KG1 (cell line): ENCODE measurements around the gene ARL4C.
A peak's percentile ranks its signal among the peaks of the same experiment; 100 is the strongest.

Experiments
- DNase-seq: peaks from one replicate; lab custom pipeline; 2025; lab: John Stamatoyannopoulos, UW

Gene ARL4C

DNA sequence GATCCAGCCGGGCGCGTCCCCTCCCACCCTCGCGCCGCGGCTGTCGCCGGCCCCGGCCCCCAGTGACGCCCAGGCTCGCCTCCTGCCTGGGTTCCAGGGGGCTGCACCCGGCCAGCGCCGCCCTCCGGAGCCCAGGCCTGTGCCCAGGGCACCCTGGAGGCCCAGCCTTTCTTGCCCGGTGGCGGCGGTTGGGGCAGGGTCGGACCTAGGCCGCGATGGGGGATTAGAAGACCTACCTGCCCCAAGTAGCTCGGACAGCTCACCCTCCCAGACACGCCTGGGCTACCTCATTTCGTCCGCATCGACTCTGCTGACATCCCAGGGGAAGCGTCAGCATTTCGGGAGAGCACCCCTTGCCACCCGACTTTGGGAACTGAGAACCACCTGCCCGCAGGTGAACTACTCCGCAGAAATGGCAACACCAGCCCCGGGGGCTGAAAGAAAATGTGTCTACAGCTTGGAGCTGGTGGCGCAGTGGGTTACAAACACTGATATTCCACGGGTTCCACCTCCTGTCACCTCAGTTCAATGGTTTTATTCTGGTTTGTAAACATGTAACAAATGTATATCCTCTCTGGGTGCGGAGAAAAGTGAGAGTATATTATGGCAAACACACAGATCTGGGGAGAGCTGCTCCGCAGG is 834 bp upstream of the ARL4C start:
- no peak for DNase-seq

DNA sequence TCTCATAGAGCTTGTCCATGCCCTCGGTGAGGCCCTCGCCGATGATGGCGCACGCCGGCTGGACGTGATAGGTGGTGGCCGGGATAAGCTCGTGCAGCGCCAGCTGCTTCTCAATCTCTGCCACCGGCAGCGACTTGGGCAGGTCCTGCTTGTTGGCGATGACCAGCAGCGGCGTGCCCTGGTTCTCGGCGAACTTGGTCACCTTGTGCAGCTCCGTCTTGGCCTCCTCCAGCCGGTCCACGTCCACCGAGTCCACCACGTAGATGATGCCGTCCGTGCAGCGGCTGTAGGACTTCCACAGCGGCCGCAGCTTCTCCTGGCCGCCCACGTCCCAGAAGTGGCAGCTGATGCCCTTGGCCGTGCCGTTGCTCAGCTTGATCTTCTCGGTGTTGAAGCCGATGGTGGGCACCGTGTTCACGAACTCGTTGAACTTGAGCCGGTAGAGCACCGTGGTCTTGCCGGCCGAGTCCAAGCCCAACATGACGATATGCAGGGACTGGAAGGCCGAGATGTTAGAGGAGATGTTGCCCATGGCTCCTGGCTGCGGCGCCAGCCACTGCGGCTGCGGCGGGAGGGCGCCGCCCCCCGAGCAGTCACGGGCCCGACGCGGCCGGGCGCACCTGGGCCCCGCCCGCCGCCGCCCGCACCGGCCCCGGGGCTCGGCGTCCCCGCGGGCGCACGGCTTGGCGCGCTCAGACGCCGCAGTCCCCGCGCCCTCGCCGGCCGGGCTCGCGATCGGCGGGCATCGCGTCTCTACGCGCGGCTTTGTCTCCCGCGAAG is 636 bp downstream of the ARL4C start:
- DNase-seq: no peak

DNA sequence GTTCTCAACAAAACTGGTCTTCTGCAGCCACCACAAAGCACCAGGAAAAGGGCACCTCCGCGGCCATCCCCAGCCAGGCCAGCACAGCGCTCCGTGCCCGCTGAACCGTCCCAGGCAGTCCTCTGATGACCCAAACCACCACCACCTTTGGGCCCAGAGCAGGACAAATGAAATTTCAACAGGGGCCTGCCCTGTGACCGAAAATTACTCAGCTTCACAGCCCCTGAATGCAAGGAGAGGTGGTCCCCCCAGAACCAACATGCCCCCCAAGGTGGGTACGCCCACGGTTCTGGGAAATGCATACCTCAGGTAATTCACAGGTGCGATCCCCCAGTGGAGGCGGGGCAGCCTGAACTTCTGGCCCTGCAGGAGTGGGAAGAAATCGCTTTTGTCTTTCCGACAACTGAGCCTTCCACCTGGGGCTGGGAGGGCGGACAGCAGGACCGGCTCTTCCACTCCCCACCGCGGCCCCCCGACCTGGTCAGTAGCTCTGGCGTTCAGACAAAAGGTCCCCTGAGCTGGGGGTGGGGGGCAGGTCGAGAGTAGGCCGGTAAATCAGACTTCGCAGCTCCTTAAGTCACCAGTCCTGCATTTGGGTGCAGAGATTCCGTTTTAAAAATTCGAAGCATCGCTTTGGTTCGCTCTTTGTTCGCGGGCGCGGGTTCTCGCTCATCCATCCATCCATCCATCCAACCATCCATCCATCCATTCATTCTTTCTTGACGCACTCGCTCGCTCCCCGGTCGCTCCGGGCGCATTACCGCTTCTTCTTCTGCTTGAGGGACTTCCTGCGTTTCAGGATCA is 1.4 kb downstream of the ARL4C start:
- DNase-seq: no peak

DNA sequence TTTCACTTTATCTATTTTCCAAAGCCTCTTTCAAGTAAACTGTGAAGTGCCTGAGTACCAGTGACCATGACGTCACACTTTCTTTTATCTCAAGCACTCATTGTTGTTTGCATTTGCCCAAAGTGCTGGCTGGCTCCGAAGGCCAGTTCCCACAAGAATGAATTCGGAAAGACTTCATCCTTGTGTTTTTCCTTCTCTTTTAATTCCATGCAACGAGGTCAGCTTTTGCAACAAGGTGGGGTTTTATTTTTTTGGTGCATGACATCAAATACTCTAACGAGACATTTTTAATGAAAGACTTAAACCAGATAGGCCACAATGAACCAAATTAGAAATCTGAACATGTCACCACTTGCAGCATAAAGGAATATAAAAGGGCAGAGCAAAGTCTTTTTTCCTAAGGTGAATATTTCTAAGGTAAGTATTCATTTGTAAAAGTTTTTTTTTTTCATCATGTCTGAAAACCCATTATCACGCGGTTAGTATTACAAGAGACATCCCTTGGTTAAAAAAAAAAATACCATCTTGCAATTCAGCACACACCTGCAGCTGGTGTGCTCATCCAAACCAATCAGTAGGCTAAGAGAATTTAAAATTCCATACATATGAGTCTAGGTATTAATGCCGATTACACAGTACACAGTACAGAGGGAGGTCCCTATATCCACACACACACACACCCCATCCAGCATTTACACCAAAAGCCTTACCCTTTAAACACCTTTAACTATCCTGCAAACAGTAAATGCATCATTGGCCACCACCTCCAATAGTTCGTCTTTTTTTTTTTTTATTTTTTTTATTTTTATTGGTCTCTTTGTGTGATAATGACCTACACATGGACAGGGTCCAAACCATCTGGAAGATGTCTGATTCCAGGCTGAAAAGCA is 2.3 kb downstream of the ARL4C start:
- DNase-seq: no peak

DNA sequence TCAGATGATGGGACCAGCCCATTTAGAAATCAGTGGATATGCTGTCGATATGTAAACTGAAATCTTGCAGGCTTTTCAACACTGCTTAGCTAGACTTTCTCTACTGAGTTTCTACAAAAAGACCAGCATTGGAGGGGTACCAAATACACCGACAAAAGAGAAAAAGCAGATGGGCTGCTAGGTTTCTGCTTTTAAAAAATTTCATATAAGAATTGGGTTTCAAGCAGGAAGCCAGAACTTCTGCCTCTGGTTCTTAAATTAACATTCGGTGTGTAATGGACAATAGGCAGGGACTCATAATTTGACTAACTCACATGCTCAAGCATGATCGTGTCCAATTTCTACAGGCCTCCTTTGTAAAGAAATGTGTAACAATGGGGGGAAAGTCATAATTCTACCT is 3.1 kb downstream of the ARL4C start:
- no peak for DNase-seq

DNA sequence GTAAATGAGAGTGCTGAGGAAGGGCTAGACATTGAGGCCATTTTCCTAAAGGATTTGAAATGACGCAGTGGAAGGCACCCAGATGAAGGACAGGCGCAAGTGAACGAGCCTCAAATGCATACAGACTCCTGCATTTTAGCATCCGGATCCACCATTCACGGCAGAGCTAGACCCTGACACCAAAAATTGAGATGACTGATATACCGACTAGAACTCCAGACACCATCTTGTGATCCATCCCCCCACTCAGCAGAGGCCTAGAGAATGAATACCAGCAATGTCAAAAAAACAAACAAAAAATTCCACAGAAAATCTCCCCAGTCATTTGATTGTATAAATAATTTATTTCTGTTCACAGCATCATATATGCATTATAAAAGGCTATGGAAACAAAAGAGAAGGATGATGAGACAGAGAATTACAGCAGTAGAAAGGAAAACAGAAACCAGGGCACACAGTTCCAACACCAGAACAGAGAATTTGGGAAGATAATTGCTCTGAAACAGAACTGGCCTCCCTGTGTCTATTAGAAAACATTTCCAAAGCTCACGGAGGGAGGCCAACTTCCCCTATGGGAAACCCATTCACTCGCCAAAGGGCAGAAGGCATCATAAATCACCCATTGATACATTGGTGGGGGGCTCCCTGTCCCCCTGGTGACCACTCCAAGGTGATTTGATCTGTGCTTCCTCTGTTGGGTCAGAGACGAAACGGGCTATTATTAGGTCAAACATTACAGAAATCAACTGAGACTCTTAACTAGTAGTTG is 4.0 kb downstream of the ARL4C start:
- DNase-seq: no peak

DNA sequence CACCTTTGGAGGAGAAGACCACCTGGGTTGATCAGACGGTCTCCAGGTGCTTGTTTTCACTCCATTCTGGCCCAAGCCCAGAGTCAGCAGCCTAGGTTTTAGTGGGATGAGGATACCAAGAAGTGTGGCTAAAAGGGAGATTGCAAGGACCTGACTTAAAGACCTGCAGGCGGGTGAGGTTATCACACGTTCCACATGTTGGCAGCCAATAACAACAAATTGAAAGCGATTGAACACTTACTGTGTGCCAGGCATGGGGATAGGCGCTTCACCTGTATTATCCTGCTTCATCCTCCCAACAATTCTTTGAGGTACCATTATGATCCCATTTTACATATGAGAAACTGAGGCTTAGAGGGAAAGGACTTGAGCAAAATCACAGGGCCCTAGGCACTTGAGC is 5.0 kb downstream of the ARL4C start:
- no peak for DNase-seq

DNA sequence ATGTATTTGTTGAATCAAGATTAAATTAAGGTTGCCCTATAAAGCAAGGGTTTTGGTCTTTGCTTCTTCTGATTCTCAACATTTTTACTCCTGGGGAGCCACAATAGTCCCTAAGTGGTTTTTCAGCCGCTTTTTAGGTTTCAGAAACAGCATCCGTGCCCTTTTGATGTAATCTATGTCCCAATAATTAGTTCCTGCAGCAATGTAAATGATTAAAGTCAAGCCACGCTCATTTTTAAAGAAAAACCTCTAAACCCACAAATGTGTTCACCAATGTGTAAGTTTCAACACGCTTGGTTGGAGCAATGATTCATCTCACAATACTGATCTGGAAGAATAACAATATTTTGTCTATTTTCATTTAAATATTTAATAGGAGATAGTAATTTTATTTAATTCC is 5.6 kb downstream of the ARL4C start:
- DNase-seq: no peak

DNA sequence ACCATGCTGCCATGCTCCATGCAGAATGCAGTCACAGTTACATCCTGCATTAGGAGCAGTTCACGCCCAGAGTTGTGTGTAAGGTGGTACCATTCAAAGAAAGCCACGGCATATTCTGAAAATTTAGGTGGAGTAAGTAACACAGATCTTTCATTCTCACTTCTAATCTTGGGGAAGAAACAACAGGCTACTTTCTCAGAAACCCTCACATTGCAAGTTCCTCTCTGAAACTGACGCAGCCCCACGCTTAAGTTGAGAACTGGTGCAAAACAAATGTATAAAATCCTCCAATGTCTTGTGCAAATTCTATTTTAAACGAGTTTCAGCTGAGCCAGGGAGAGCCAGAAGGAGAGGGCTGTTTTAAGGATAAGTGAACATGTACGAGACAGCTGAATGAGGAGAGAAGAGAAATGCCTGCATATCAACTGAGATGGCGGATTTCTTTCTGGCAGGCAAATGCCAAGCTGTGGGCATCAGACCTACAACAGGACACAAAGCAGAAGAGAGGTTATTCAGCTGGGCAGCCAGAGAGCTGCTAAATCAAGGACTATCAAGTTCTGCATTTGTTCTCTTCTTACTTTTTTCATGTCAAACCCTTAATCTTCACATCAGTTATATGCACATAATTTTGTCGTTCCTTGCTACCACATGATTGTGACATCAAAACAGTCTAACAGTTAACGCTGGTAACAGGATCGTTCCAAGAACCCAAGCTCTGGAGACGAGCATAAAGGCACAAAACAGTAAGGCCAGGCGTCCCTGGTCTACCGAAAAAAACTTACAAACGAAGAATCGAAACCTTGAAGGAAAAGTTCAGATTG is 6.4 kb downstream of the ARL4C start:
- DNase-seq: no peak

DNA sequence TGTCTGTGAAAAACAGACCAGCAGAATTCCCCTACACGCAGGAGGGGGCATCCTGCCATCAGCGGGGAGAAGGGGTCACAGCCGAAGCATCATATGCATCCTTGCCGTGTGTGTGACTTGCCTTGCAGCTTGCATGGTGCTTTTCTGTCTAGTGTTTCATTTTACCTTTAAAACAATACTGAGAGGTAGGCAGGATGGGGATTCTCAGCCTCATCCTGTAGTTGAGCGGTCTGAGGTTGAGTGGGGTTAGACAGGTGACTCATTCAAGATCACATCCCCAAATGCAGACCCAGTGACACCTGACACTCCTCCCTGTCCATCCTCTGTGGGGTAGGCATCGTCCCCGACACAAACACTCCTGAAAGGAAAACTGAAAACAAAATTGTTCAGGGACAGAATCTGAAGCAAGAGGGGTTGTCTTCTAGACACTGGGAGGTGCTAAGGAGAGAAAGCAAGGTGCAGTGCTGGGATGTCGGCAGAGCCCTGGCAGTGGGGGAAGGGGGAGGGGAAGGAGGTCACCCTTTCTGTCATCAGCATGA is 7.9 kb downstream of the ARL4C start:
- no peak for DNase-seq

DNA sequence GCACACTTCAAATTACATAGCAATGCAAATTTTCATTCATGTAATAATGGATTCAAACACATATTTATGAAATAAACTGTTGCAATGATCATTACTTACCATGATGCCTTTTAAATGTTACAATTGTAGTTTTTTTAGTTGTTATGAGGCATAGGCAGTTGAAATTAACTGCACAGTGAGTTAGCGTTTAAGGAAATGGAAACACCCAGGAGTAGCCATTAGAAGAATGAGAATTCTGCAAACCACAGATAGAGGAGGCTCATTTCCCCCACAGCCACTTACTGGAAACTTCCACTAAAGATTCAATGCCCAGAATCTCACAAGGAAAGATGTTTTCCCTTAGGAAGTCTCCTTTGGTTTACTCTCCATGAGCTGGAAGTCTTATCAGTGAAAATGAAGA is 8.4 kb downstream of the ARL4C start:
- DNase-seq: no peak

DNA sequence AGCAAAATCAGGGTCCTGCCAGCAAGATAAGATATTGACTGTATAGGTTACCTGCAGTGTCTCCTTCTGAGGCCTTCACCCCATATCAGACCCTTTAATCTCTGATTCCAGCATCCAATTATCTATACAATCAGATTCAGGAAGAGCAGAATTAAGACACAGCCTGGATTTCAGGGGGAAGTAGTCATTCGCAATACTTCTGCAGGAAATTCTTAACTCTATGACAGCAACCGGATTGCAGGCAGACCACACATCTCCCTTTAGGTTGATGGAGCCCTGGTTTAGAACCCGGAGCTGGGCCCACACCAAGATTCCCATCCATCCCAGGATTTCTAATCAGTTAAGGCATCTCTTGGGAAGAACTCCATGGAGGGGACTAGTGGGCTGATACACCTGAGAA is 9.5 kb downstream of the ARL4C start:
- DNase-seq: no peak

DNA sequence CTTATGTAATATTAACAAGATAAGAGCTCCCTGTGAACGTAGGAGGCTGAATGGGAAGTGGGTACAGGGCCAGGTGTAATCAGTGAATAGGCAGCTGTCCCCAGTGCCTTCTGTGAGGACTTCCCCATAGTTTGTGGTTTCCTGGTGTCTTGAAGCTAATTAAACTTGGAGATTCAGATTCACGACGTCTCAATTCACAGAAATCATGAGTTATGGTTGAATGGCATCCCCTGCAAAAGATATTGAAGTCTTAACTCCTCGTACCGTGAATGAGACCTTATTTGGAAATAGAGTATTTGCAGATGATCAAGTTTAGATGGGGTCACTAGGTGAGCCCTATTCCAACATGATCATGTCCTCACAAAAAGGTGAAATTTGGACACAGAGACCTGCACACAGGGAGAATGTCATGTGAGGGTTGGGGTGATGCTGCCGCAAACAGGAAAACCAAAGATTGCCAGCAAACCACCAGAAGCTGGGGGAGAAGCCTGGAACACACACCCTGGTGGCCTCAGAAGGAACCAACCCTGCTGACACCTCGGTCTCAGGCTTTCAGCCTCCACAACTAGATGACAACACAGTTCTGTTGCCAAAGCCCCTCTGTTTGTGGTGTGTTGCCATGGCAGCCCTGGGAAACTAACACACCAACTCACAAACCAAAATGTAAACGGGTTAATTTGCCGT is 13.2 kb downstream of the ARL4C start:
- DNase-seq: peak; percentile 85

DNA sequence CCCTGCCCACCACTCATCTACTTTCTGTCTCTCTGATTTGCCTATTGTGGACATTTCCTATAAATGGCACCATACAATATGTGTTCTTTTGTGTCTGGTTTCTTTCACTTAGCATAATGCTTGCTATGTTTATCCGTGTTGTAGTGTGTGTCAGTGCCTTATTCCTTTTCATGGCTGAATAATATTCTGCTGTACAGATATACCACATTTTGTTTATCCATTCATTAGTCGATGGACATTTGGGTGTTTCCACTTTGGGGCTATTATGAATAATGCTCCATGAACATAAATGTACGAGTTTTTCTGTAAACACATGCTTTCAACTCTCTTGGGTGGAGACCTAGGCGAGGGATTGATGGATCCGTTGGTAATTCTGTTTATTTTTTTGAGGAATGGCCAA is 15.6 kb downstream of the ARL4C start:
- no peak for DNase-seq

DNA sequence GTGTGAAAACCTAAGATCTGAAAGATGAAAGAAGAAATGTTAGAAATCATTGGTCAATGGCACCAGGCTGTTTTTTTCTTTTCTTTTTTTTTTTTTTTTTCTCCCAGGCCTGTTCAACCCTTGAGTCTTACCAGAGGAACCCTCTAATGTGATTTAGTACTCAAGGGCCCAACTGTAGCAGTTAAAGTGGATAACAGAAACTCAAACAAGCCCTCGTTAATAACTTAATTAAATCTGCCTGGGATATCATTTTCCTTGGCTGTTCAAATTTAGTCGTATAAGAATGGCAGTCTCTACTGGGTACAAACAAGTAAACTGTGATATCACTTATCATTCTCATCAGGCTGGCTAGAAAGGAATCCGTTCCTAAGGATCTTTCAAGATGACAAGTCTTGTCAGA is 16.5 kb downstream of the ARL4C start:
- no peak for DNase-seq

DNA sequence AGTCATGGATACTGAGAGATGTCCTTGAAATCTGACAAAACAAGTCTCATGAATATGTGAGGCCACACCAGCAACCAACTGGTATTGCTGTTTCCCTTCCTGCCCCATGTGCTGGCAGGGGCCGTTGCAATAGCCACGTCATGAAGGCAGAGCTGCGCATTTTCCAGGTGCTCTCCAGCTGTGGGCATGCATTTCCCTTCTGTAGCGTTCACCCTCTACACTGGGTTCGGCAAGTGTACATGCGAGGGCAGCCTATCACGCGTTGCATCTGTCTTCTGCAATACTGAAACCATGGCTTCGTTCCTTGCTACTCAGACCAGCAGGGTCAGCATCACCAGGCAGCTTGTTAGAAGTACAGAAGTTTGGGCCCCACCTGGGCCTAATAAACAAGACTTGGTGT is 17.4 kb downstream of the ARL4C start:
- no peak for DNase-seq

DNA sequence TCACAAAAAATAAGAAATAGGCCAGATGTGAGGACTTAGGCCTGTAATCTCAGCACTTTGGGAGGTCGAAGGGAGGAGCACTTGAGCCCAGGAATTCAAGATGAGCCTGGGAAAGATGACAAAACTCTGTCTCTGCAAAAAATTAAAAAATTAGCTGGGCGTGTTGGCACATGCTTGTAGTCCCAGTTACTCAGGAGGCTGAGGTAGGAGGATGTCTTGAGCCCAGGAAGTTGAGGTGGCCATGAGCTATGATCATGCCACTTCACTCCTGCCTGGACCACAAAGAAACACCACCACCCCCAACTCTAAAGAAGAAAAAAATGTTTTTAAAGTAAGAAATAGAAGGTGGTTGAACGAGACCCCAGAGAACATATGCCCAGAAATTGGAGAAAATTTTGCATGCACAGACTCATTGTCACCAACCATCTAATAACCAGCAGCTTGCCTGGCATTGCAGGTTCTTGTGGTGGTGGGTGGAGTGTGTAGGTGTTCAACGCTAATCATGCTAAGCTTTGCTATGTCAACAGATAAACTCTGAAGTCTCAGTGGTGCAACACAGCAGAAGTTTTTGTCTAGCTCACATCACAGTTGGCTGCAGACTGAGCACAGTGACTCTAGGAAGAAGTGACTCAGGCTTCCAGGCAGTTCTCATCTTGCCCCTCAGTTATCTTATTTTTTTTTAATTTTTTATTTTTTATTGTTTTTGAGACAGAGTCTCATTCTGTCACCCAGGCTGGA is 18.6 kb downstream of the ARL4C start:
- DNase-seq: no peak

DNA sequence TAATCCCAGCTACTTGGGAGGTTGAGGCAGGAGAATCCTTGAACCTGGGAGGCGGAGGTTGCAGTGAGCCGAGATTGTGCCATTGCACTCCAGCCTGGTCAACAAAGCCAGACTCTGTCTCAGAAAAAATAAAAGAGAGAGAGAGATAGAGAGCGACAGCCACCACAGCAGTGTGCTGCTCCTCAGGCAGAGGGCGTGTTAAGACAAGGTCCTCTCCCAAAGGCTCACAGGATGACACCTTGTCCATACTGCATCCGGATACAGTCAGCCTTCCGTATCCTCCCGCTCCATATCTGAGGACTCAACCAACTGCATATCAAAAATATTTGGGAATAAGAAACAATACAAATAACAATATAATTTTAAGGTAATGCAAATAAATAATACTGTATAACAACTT is 20.1 kb downstream of the ARL4C start:
- no peak for DNase-seq

DNA sequence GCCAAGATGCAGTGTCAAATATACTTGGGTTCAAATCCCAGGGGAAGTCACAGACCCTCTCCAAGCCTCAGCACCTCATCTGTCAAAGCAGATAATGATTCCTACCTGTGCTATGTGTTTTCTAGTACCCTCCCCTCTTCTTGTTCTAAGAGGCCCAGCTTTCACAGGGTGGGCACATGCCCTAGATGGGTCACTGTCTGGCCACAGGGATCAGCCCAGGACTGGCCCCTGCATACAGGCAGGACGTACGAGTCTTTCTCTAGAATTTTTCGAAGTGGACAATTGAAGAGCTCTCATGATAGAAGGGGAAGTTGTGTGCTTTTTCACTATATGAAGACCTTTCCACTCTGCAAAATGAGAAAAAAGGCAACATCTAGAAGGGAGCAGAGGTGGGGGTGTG is 22.2 kb downstream of the ARL4C start:
- no peak for DNase-seq
